HepG2 (cell line): ENCODE measurements around the gene CLASP2. TPM values are rescaled to one million over a fixed set of nuclear protein-coding genes. Genes with fewer than 3 reads are reported as not detected.

Experiments used
- ATAC-seq: fragments of 200-7000 bp; cut with Tn5 transposase; 3 replicates; pipeline ENCODE4 v1.9.1; 2020; ENCODE audit warnings: mild to moderate bottlenecking, moderate library complexity
- BruUV-seq: library from RNA; stranded (reverse); fragments of 400-500 nt; replicated peaks from 2 replicates; lab custom pipeline; 2021; lab: Mats Ljungman, UMichigan
- CTCF ChIA-PET: fragments of 300-600 bp; formaldehyde crosslinking; extraction: SDS; loops from one replicate; lab custom pipeline; 2021; ENCODE audit warnings: low total read pairs, inconsistent platforms, low intra/inter-chr PET ratio; lab: Yijun Ruan, JAX
- POLR2A ChIA-PET: fragments of 350-600 bp; sonication (Branson Sonifier 250); formaldehyde crosslinking; loops from one replicate; lab custom pipeline; 2020; ENCODE audit warnings: antibody characterized with exemption, inconsistent platforms; lab: Yijun Ruan, JAX
- DNase-seq: peaks from one replicate; pipeline ENCODE4 v3.0.0-alpha.2; 2015; ENCODE audit warnings: low spot score
- FAIRE-seq: peaks from 3 replicates; lab custom pipeline; 2011; peaks lifted over from hg19 to GRCh38; lab: Jason Lieb, UNC
- H2AFZ ChIP-seq: one replicate; pipeline ENCODE4 v1.6.1; 2011; ENCODE audit warnings: low read length, inconsistent platforms
- H3K27ac ChIP-seq: fragments of 300-600 bp; 3 replicates; pipeline ENCODE4 v1.8.0; 2011; ENCODE audit warnings: mixed run types, mild to moderate bottlenecking, mixed read lengths, low read length, inconsistent platforms; ENCODE audit not compliant: insufficient read depth; ENCODE audit errors: extremely low read length
- H3K27me3 ChIP-seq, 2 experiments: fragments of 200-600 bp in 1 of 2; 2 replicates in 1 of 2; 3 replicates in 1 of 2; pipeline versions ENCODE4 v1.6.0 to v1.8.0; 2011; ENCODE audit warnings: low read length in 2 of 2, mild to moderate bottlenecking in 2 of 2, moderate library complexity in 2 of 2, inconsistent platforms in 1 of 2; ENCODE audit not compliant: insufficient read depth in 2 of 2, control insufficient read depth in 1 of 2
- H3K36me3 ChIP-seq, 2 experiments: fragments of 200-600 bp in 1 of 2; replicated peaks in 1 of 2; 2 replicates in 1 of 2; 3 replicates in 1 of 2; pipeline versions ENCODE4 v1.5.1 to v1.8.0; 2011; ENCODE audit warnings: low read length in 2 of 2, inconsistent platforms in 1 of 2; ENCODE audit not compliant: insufficient read depth in 2 of 2, control insufficient read depth in 1 of 2
- H3K4me1 ChIP-seq: 2 replicates; pipeline ENCODE4 v1.5.1; 2012; ENCODE audit warnings: low read length, inconsistent platforms; ENCODE audit not compliant: insufficient read depth
- H3K4me2 ChIP-seq: 2 replicates; pipeline ENCODE4 v1.6.0; 2011; ENCODE audit warnings: low read depth, low read length, inconsistent platforms
- H3K4me3 ChIP-seq, 3 experiments: fragments of 200-600 bp in 1 of 3; sonication (generic), shearing (Covaris generic) in 1 of 3; replicated peaks in 1 of 3; 2 replicates each; pipeline ENCODE4 v1.5.1; 2011 to 2016; ENCODE audit warnings: low read length in 3 of 3, inconsistent platforms in 2 of 3, low read depth in 2 of 3, mild to moderate bottlenecking in 2 of 3, control low read depth in 1 of 3, mixed read lengths in 1 of 3; ENCODE audit not compliant: insufficient read depth in 1 of 3
- H3K79me2 ChIP-seq: one replicate; pipeline ENCODE4 v1.6.1; 2011; ENCODE audit warnings: low read length, inconsistent platforms; ENCODE audit not compliant: insufficient read depth
- H3K9ac ChIP-seq: 2 replicates; pipeline ENCODE4 v1.6.0; 2011; ENCODE audit warnings: mild to moderate bottlenecking, low read depth, low read length, inconsistent platforms; ENCODE audit not compliant: insufficient read depth
- H3K9me3 ChIP-seq: 2 replicates; pipeline ENCODE4 v1.5.1; 2012; ENCODE audit warnings: mild to moderate bottlenecking, low read length
- H4K20me1 ChIP-seq: 2 replicates; pipeline ENCODE4 v1.6.0; 2011; ENCODE audit warnings: inconsistent platforms, mild to moderate bottlenecking, low read length, moderate library complexity; ENCODE audit not compliant: insufficient read depth
- BORCS8-MEF2B ChIP-seq: sonication (generic); formaldehyde crosslinking; IDR thresholded peaks from 2 replicates; pipeline ENCODE4 v1.8.0; 2022; ENCODE audit warnings: mild to moderate bottlenecking, missing genetic modification reagents
- CEBPB ChIP-seq: IDR thresholded peaks from 2 replicates; pipeline ENCODE4 v1.6.1; 2011; ENCODE audit warnings: low read depth, low read length, improper control_type of control experiment, borderline replicate concordance
- FLYWCH1 ChIP-seq: sonication (generic); formaldehyde crosslinking; IDR thresholded peaks from 2 replicates; pipeline ENCODE4 v1.8.1; 2023; ENCODE audit warnings: mild to moderate bottlenecking, missing genetic modification reagents
- HES4 ChIP-seq: sonication (generic); formaldehyde crosslinking; IDR thresholded peaks from 2 replicates; pipeline ENCODE4 v1.9.0; 2021; ENCODE audit warnings: mild to moderate bottlenecking, missing genetic modification reagents, borderline replicate concordance
- HNRNPUL1 ChIP-seq: fragments of 200-400 bp; formaldehyde crosslinking; IDR thresholded peaks from 2 replicates; pipeline ENCODE4 v1.6.1; 2017; ENCODE audit warnings: low read depth, mild to moderate bottlenecking, low read length, moderate library complexity
- NCOA1 ChIP-seq: sonication (generic); formaldehyde crosslinking; IDR thresholded peaks from 2 replicates; pipeline ENCODE4 v1.9.0; 2021; ENCODE audit warnings: missing genetic modification reagents
- NFE2L2 ChIP-seq: fragments of 150-350 bp; IDR thresholded peaks from 2 replicates; pipeline ENCODE4 v1.6.1; 2014; ENCODE audit warnings: low read length
- RAD21 ChIP-seq: fragments of 450-650 bp; formaldehyde crosslinking; IDR thresholded peaks from 2 replicates; pipeline ENCODE4 v1.5.0; 2020; ENCODE audit warnings: mild to moderate bottlenecking
- SAP130 ChIP-seq: IDR thresholded peaks from 2 replicates; pipeline ENCODE4 v1.6.1; 2016; ENCODE audit warnings: low read depth
- THYN1 ChIP-seq: sonication (generic); formaldehyde crosslinking; IDR thresholded peaks from 2 replicates; pipeline ENCODE4 v1.8.1; 2023; ENCODE audit warnings: low read depth, mild to moderate bottlenecking, moderate library complexity, missing genetic modification reagents, borderline replicate concordance
- ZNF30 ChIP-seq: sonication (generic); formaldehyde crosslinking; IDR thresholded peaks from 2 replicates; pipeline ENCODE4 v1.5.0; 2020; ENCODE audit warnings: mild to moderate bottlenecking, missing genetic modification reagents
- ZNF546 ChIP-seq: sonication (generic); formaldehyde crosslinking; conservative IDR thresholded peaks from 2 replicates; pipeline ENCODE4 v1.8.1; 2023; ENCODE audit warnings: mild to moderate bottlenecking, missing genetic modification reagents
- ZNF572 ChIP-seq: sonication (generic); formaldehyde crosslinking; IDR thresholded peaks from 2 replicates; pipeline ENCODE4 v1.5.1; 2020; ENCODE audit warnings: mild to moderate bottlenecking, missing genetic modification reagents
- WGBS: methylation state at CpG from one replicate; pipeline ENCODE4 v1.1.6; 2017; ENCODE audit warnings: low lambda C conversion rate; 5-methylcytosine and 5-hydroxymethylcytosine counted together
- in situ Hi-C: cut with HindIII; loops from 2 replicates; pipeline ENCODE4 v1.10.0; 2017; ENCODE audit warnings: low pct_unique_long_range_greater_than_20kb; ENCODE audit not compliant: extremely low pct_ligation_motif_present
- intact Hi-C: fragments of 100-400 bp; cut with micrococcal nuclease; formaldehyde crosslinking; loops from one replicate; pipeline ENCODE4 v1.10.0; 2022; ENCODE audit not compliant: unreplicated experiment
- polyA plus RNA-seq, 8 experiments: library from polyadenylated mRNA; depleted of rRNA in 3 of 8; stranded (reverse) in 7 of 8; unstranded in 1 of 8; fragments of >200 nt; fragmentation: Illumina TruSeq in 4 of 8; extraction: Trizol in 4 of 8; gene quantifications; 2 replicates each; pipeline versions ENCODE4 v1.2.1 to v1.2.3, GENCODE V29; 2011 to 2016; ENCODE audit warnings: low read depth in 4 of 8, missing spikeins in 1 of 8, mixed read lengths in 1 of 8; ENCODE audit not compliant: insufficient read depth in 1 of 8
- total RNA-seq, 5 experiments: library from RNA; depleted of rRNA; stranded (reverse); fragments of >200 nt; fragmentation: Illumina TruSeq; extraction: Trizol; gene quantifications; 2 replicates each; pipeline ENCODE4 v1.2.3, GENCODE V29; 2016; ENCODE audit warnings: low read depth in 1 of 5
- TF ChIP-seq, protein P1 (sequence below): sonication (generic); formaldehyde crosslinking; IDR thresholded peaks from 2 replicates; pipeline ENCODE4 v1.4.0; 2020; ENCODE audit warnings: missing genetic modification reagents
- TF ChIP-seq, protein P2 (sequence below): sonication (generic); formaldehyde crosslinking; IDR thresholded peaks from 2 replicates; pipeline ENCODE4 v1.5.1; 2020; ENCODE audit warnings: mild to moderate bottlenecking, missing genetic modification reagents, borderline replicate concordance
- TF ChIP-seq, protein P3 (sequence below): sonication (generic); formaldehyde crosslinking; IDR thresholded peaks from 2 replicates; pipeline ENCODE4 v1.5.0; 2020; ENCODE audit warnings: missing genetic modification reagents

Gene CLASP2
- total and polyA plus RNA-seq, 2 of the 13 experiments (the other 11 are each of a cell fraction or from before 2014, with no cell fraction given), result 15.7 to 34.8 TPM

DNA sequence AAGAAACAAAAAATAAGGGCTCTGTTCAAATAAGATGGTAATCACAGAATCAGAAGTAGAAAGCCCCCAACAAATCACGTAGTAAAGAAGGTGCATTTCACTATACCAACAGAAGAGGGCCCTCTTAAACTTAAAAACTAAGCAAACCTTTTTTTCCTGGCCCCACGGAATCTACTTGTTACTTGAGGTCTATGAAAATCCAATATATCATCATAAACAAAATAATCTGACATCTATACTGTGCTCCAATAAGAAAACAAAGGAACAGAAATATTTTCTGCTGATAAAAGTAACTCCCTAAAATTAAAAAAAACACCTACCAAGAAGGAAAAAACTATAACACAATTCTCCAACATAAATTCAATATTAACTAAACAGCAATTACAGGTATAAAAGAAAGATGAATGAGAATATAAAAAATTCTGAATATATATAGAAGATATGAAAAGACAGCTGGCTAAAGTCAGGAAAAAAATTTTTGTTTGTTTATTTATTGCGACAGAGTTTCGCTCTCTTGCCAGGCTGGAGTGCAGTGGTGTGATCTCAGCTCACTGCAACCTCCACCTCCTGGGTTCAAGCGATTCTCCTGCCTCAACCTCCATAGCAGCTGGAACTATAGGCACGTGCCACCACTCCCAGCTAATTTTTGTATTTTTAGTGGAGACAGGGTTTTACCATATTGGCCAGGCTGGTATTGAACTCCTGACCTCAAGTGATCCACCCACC lies 81.8 kb downstream of the CLASP2 start:
- Histone ChIP-seq H3K27me3 (no peaks in the 10 kb centered on the region), H3K27ac (no peak overlapping the region), H3K4me1 (peaks cover 19% of the 10 kb centered on the region), H3K9ac (no peak overlapping the region), H3K79me2 (no peaks in the 10 kb centered on the region), H3K4me3 (no peak overlapping the region), H2AFZ (no peak overlapping the region), H3K36me3 (peaks cover 0 to 5% of the 10 kb centered on the region in 2 experiments; a peak in 3 of 5 replicates), H4K20me1 (no peaks in the 10 kb centered on the region), H3K4me2 (peak overlapping the region; percentile 20; the same call in 1 of the 2 replicates), H3K9me3 (no peaks in the 10 kb centered on the region)
- no TSS peak for BruUV-seq
- ChIA-PET CTCF (interaction anchor here (0.8 to 1.9 kb wide), 3 partner anchors 80 to 151 kb away, joined by 4 to 18 read pairs (median 6); no protein-coding TSS in a partner anchor), POLR2A (interaction anchor here (1.4 to 2.0 kb wide), 2 partner anchors 151 to 162 kb away, joined by 4 to 6 read pairs; partner anchors contain the start of gene PDCD6IP)
- WGBS, result 31% methylated on average over 6 of the region's 6 CpGs
- ATAC-seq (peak; percentile 38; the same call in 1 of the 3 replicates), FAIRE-seq (peak; percentile 58), DNase-seq (peak; percentile 56)
- intact Hi-C loops (loop anchor here (1.0 kb wide), 3 partner anchors 81 to 151 kb away; no protein-coding TSS in a partner anchor), in situ Hi-C loops (loop anchor here (5.0 kb wide), 2 partner anchors 81 to 151 kb away; partner anchors contain the start of gene CLASP2)
- no peak for TF ChIP-seq HES4 (CRISPR knock-in tag)
- TF ChIP-seq, protein P1, sequence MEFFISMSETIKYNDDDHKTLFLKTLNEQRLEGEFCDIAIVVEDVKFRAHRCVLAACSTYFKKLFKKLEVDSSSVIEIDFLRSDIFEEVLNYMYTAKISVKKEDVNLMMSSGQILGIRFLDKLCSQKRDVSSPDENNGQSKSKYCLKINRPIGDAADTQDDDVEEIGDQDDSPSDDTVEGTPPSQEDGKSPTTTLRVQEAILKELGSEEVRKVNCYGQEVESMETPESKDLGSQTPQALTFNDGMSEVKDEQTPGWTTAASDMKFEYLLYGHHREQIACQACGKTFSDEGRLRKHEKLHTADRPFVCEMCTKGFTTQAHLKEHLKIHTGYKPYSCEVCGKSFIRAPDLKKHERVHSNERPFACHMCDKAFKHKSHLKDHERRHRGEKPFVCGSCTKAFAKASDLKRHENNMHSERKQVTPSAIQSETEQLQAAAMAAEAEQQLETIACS, result no peak
- TF ChIP-seq THYN1 (CRISPR knock-in tag), result no peak
- TF ChIP-seq SAP130 (CRISPR knock-in tag), result peak; percentile 21; the same call in 1 of the 2 replicates
- TF ChIP-seq NFE2L2, result no peak
- TF ChIP-seq ZNF30 (CRISPR knock-in tag), result no peak
- TF ChIP-seq NCOA1, result no peak
- TF ChIP-seq, protein P2, sequence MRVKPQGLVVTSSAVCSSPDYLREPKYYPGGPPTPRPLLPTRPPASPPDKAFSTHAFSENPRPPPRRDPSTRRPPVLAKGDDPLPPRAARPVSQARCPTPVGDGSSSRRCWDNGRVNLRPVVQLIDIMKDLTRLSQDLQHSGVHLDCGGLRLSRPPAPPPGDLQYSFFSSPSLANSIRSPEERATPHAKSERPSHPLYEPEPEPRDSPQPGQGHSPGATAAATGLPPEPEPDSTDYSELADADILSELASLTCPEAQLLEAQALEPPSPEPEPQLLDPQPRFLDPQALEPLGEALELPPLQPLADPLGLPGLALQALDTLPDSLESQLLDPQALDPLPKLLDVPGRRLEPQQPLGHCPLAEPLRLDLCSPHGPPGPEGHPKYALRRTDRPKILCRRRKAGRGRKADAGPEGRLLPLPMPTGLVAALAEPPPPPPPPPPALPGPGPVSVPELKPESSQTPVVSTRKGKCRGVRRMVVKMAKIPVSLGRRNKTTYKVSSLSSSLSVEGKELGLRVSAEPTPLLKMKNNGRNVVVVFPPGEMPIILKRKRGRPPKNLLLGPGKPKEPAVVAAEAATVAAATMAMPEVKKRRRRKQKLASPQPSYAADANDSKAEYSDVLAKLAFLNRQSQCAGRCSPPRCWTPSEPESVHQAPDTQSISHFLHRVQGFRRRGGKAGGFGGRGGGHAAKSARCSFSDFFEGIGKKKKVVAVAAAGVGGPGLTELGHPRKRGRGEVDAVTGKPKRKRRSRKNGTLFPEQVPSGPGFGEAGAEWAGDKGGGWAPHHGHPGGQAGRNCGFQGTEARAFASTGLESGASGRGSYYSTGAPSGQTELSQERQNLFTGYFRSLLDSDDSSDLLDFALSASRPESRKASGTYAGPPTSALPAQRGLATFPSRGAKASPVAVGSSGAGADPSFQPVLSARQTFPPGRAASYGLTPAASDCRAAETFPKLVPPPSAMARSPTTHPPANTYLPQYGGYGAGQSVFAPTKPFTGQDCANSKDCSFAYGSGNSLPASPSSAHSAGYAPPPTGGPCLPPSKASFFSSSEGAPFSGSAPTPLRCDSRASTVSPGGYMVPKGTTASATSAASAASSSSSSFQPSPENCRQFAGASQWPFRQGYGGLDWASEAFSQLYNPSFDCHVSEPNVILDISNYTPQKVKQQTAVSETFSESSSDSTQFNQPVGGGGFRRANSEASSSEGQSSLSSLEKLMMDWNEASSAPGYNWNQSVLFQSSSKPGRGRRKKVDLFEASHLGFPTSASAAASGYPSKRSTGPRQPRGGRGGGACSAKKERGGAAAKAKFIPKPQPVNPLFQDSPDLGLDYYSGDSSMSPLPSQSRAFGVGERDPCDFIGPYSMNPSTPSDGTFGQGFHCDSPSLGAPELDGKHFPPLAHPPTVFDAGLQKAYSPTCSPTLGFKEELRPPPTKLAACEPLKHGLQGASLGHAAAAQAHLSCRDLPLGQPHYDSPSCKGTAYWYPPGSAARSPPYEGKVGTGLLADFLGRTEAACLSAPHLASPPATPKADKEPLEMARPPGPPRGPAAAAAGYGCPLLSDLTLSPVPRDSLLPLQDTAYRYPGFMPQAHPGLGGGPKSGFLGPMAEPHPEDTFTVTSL, result peak; percentile 33; the same call in 1 of the 2 replicates
- peak; percentile 79 for TF ChIP-seq CEBPB
- TF ChIP-seq BORCS8-MEF2B (CRISPR knock-in tag), result no peak
- no peak for TF ChIP-seq FLYWCH1
- TF ChIP-seq, protein P3, sequence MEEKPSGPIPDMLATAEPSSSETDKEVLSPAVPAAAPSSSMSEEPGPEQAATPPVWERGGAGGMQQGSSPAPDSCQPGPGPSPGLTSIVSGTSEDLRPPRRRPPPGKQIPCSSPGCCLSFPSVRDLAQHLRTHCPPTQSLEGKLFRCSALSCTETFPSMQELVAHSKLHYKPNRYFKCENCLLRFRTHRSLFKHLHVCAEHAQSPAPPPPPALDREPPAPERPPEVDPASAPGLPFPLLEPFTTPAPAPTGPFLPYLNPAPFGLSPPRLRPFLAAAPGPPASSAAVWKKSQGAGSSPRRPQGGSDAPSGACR (CRISPR knock-in tag), result 0 out of 2 replicates have a peak, but pooled peaks have one; percentile 38
- no peak for TF ChIP-seq ZNF546 (CRISPR knock-in tag)
- TF ChIP-seq RAD21, result peak; percentile 58
- no peak for TF ChIP-seq ZNF572 (CRISPR knock-in tag)
- TF ChIP-seq HNRNPUL1, result no peak
